Liver (tissue), 9 donors: ENCODE results near the gene LHFPL6. TPM values are rescaled to one million over a fixed set of nuclear protein-coding genes. Genes with fewer than 3 reads are reported as not detected.

Experiments
- DNase-seq: peaks from one replicate; pipeline ENCODE4 v3.0.0-alpha.2; 2017; ENCODE audit warnings: low spot score
- H3K27ac ChIP-seq, 2 donors: one replicate each; pipeline ENCODE4 v1.7.0; 2013; ENCODE audit warnings: inconsistent platforms in 2 of 2, low read length in 2 of 2, control low read depth in 1 of 2, low read depth in 1 of 2, mild to moderate bottlenecking in 1 of 2
- H3K27me3 ChIP-seq, 4 donors: one replicate each; pipeline versions ENCODE4 v1.6.1 to v1.7.0; 2013; ENCODE audit warnings: low read length in 3 of 4, inconsistent platforms in 1 of 4, mild to moderate bottlenecking in 1 of 4, moderate library complexity in 1 of 4; ENCODE audit not compliant: control insufficient read depth in 4 of 4, insufficient read depth in 4 of 4
- H3K36me3 ChIP-seq, 4 donors: one replicate each; pipeline versions ENCODE4 v1.6.1 to v1.7.0; 2013; ENCODE audit warnings: low read length in 3 of 4, mild to moderate bottlenecking in 3 of 4, low read depth in 1 of 4, moderate library complexity in 1 of 4; ENCODE audit not compliant: control insufficient read depth in 4 of 4, insufficient read depth in 3 of 4
- H3K4me1 ChIP-seq, 4 donors: one replicate each; pipeline versions ENCODE4 v1.6.1 to v1.7.0; 2013; ENCODE audit warnings: low read length in 3 of 4, mild to moderate bottlenecking in 3 of 4, moderate library complexity in 1 of 4; ENCODE audit not compliant: control insufficient read depth in 4 of 4, insufficient read depth in 4 of 4
- H3K4me3 ChIP-seq, 3 donors: one replicate each; pipeline versions ENCODE4 v1.6.1 to v1.7.0; 2013; ENCODE audit warnings: low read length in 3 of 3, control low read depth in 1 of 3, low read depth in 1 of 3, mild to moderate bottlenecking in 1 of 3
- H3K9ac ChIP-seq, 2 donors: one replicate each; pipeline ENCODE4 v1.7.0; 2013; ENCODE audit warnings: low read length in 2 of 2, mild to moderate bottlenecking in 2 of 2, moderate library complexity in 2 of 2, control low read depth in 1 of 2, low read depth in 1 of 2
- H3K9me3 ChIP-seq, 4 donors: one replicate each; pipeline versions ENCODE4 v1.6.1 to v1.7.0; 2013; ENCODE audit warnings: low read length in 3 of 4; ENCODE audit not compliant: control insufficient read depth in 4 of 4
- EGR1 ChIP-seq, 2 donors: IDR thresholded peaks; 2 replicates each; pipeline ENCODE4 v1.6.1; 2016 to 2018; ENCODE audit warnings: antibody characterized with exemption in 2 of 2, low read depth in 2 of 2
- FOXA1 ChIP-seq: IDR thresholded peaks from 2 replicates; pipeline ENCODE4 v1.6.1; 2016; ENCODE audit warnings: antibody characterized with exemption
- FOXA2 ChIP-seq: IDR thresholded peaks from 2 replicates; pipeline ENCODE4 v1.6.1; 2016; ENCODE audit warnings: antibody characterized with exemption
- GABPA ChIP-seq, 2 donors: IDR thresholded peaks in 1 of 2; conservative IDR thresholded peaks in 1 of 2; 2 replicates each; pipeline ENCODE4 v1.6.1; 2016; ENCODE audit warnings: antibody characterized with exemption in 2 of 2, mild to moderate bottlenecking in 1 of 2, moderate library complexity in 1 of 2
- HNF4A ChIP-seq, 2 donors: conservative IDR thresholded peaks; 2 replicates each; pipeline ENCODE4 v1.6.1; 2016; ENCODE audit warnings: antibody characterized with exemption in 2 of 2, mild to moderate bottlenecking in 2 of 2
- HNF4G ChIP-seq: IDR thresholded peaks from 2 replicates; pipeline ENCODE4 v1.6.1; 2016; ENCODE audit warnings: antibody characterized with exemption
- JUND ChIP-seq, 2 donors: IDR thresholded peaks; 2 replicates each; pipeline ENCODE4 v1.6.1; 2016; ENCODE audit warnings: antibody characterized with exemption in 2 of 2
- NR2F2 ChIP-seq: IDR thresholded peaks from 2 replicates; pipeline ENCODE4 v1.6.1; 2016; ENCODE audit warnings: antibody characterized with exemption
- RAD21 ChIP-seq, 2 donors: IDR thresholded peaks; 2 replicates each; pipeline ENCODE4 v1.6.1; 2016; ENCODE audit warnings: antibody characterized with exemption in 2 of 2, mild to moderate bottlenecking in 2 of 2
- RXRA ChIP-seq, 2 donors: IDR thresholded peaks; 2 replicates each; pipeline ENCODE4 v1.6.1; 2017 to 2018; ENCODE audit warnings: antibody characterized with exemption in 2 of 2, mild to moderate bottlenecking in 1 of 2
- SP1 ChIP-seq: IDR thresholded peaks from 2 replicates; pipeline ENCODE4 v1.6.1; 2018; ENCODE audit warnings: antibody characterized with exemption, mild to moderate bottlenecking
- TAF1 ChIP-seq: conservative IDR thresholded peaks from 2 replicates; pipeline ENCODE4 v1.6.1; 2016; ENCODE audit warnings: antibody characterized with exemption, mild to moderate bottlenecking
- YY1 ChIP-seq: IDR thresholded peaks from 2 replicates; pipeline ENCODE4 v1.6.1; 2016; ENCODE audit warnings: antibody characterized with exemption, mild to moderate bottlenecking
- WGBS: extraction: QIAGEN DNeasy Blood & Tissue Kit; methylation state at CpG from one replicate; pipeline ENCODE4 v1.1.7; 2013; 5-methylcytosine and 5-hydroxymethylcytosine counted together
- polyA plus RNA-seq, 2 donors: library from polyadenylated mRNA; stranded (reverse) in 1 of 2; unstranded in 1 of 2; fragments of 200-250 nt in 1 of 2; fragments of >200 nt in 1 of 2; fragmentation: Nextera tagmentation in 1 of 2; extraction: Ambion mirVana in 1 of 2; gene quantifications; one replicate each; pipeline versions ENCODE4 v1.2.1 to v1.2.3, GENCODE V29; 2013 to 2015
- total RNA-seq, 2 donors: library from RNA; depleted of rRNA; stranded (reverse); fragments of >200 nt; gene quantifications; one replicate each; pipeline ENCODE4 v1.2.3, GENCODE V29; 2014
- TF ChIP-seq, protein P1 (sequence below): IDR thresholded peaks from 2 replicates; pipeline ENCODE4 v1.6.1; 2016; ENCODE audit warnings: antibody characterized with exemption
- TF ChIP-seq, protein P2 (sequence below): IDR thresholded peaks from 2 replicates; pipeline ENCODE4 v1.6.1; 2016; ENCODE audit warnings: antibody characterized with exemption, mild to moderate bottlenecking
- TF ChIP-seq, protein P3 (sequence below): fragments of 150-350 bp; IDR thresholded peaks from 2 replicates; pipeline ENCODE4 v1.5.1; 2017; ENCODE audit warnings: improper control_type of control experiment, low read depth, low read length; ENCODE audit not compliant: missing input control
- TF ChIP-seq, protein P4 (sequence below): IDR thresholded peaks from 2 replicates; pipeline ENCODE4 v1.6.1; 2016; ENCODE audit warnings: antibody characterized with exemption
- TF ChIP-seq, protein P5 (sequence below): IDR thresholded peaks from 2 replicates; pipeline ENCODE4 v1.6.1; 2016; ENCODE audit warnings: antibody characterized with exemption
- donor health status: healthy.
- donor health status: healthy.
- donor health status: healthy.
- donor health status: healthy.
- donor health status: healthy.

LHFPL6 gene
- total and polyA plus RNA-seq, 4 donors, result 2.6 to 8.3 (median 5.5) TPM

DNA sequence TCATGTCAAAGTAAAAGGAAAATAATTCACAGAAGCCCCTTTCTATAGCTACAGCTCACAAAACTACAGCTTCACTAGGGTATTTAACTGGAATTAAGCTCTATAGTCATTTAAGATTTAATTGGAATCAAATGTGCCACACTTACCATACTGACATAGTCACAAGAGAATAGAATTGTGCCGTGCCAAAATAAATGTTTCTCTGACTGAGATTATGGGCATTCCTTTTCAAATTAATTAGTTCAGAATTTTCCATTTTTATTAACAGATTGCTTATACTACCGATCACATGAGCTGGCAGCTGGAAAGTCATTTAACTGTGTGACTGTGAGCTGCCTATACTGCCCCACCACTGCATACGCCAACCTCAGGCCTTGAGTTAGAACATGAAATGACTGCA, 108.4 kb downstream of the LHFPL6 start:
- H3K9me3 ChIP-seq, result no peaks in the 10 kb centered on the region
- no peak for DNase-seq
- peaks cover 0 to 4% (median 0%) of the 10 kb centered on the region in 4 donors for H3K27me3 ChIP-seq
- H3K9ac ChIP-seq, result no peak overlapping the region
- TF ChIP-seq, protein P1, sequence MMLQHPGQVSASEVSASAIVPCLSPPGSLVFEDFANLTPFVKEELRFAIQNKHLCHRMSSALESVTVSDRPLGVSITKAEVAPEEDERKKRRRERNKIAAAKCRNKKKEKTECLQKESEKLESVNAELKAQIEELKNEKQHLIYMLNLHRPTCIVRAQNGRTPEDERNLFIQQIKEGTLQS, result no peak
- no peak for TF ChIP-seq SP1
- TF ChIP-seq FOXA2, result no peak
- TF ChIP-seq, protein P2, sequence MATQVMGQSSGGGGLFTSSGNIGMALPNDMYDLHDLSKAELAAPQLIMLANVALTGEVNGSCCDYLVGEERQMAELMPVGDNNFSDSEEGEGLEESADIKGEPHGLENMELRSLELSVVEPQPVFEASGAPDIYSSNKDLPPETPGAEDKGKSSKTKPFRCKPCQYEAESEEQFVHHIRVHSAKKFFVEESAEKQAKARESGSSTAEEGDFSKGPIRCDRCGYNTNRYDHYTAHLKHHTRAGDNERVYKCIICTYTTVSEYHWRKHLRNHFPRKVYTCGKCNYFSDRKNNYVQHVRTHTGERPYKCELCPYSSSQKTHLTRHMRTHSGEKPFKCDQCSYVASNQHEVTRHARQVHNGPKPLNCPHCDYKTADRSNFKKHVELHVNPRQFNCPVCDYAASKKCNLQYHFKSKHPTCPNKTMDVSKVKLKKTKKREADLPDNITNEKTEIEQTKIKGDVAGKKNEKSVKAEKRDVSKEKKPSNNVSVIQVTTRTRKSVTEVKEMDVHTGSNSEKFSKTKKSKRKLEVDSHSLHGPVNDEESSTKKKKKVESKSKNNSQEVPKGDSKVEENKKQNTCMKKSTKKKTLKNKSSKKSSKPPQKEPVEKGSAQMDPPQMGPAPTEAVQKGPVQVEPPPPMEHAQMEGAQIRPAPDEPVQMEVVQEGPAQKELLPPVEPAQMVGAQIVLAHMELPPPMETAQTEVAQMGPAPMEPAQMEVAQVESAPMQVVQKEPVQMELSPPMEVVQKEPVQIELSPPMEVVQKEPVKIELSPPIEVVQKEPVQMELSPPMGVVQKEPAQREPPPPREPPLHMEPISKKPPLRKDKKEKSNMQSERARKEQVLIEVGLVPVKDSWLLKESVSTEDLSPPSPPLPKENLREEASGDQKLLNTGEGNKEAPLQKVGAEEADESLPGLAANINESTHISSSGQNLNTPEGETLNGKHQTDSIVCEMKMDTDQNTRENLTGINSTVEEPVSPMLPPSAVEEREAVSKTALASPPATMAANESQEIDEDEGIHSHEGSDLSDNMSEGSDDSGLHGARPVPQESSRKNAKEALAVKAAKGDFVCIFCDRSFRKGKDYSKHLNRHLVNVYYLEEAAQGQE, result no peak
- TF ChIP-seq HNF4G, result no peak
- no peak for TF ChIP-seq JUND (IDR thresholded peaks at IDR 0.05)
- TF ChIP-seq TAF1, result no peak
- TF ChIP-seq, protein P3, sequence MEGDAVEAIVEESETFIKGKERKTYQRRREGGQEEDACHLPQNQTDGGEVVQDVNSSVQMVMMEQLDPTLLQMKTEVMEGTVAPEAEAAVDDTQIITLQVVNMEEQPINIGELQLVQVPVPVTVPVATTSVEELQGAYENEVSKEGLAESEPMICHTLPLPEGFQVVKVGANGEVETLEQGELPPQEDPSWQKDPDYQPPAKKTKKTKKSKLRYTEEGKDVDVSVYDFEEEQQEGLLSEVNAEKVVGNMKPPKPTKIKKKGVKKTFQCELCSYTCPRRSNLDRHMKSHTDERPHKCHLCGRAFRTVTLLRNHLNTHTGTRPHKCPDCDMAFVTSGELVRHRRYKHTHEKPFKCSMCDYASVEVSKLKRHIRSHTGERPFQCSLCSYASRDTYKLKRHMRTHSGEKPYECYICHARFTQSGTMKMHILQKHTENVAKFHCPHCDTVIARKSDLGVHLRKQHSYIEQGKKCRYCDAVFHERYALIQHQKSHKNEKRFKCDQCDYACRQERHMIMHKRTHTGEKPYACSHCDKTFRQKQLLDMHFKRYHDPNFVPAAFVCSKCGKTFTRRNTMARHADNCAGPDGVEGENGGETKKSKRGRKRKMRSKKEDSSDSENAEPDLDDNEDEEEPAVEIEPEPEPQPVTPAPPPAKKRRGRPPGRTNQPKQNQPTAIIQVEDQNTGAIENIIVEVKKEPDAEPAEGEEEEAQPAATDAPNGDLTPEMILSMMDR, result no peak
- no peak for TF ChIP-seq NR2F2
- TF ChIP-seq GABPA (IDR thresholded peaks at IDR 0.05 in 1 of 2, conservative IDR thresholded peaks at IDR 0.05 in 1 of 2), result no peak
- no peak for TF ChIP-seq YY1
- TF ChIP-seq, protein P4, sequence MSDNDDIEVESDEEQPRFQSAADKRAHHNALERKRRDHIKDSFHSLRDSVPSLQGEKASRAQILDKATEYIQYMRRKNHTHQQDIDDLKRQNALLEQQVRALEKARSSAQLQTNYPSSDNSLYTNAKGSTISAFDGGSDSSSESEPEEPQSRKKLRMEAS, result no peak
- no peak for TF ChIP-seq RAD21 (IDR thresholded peaks at IDR 0.05)
- TF ChIP-seq EGR1 (IDR thresholded peaks at IDR 0.05; ENCODE audit: low read depth in 2 of 2), result no peak
- TF ChIP-seq FOXA1, result no peak
- TF ChIP-seq RXRA (IDR thresholded peaks at IDR 0.05), result no peak
- TF ChIP-seq, protein P5, sequence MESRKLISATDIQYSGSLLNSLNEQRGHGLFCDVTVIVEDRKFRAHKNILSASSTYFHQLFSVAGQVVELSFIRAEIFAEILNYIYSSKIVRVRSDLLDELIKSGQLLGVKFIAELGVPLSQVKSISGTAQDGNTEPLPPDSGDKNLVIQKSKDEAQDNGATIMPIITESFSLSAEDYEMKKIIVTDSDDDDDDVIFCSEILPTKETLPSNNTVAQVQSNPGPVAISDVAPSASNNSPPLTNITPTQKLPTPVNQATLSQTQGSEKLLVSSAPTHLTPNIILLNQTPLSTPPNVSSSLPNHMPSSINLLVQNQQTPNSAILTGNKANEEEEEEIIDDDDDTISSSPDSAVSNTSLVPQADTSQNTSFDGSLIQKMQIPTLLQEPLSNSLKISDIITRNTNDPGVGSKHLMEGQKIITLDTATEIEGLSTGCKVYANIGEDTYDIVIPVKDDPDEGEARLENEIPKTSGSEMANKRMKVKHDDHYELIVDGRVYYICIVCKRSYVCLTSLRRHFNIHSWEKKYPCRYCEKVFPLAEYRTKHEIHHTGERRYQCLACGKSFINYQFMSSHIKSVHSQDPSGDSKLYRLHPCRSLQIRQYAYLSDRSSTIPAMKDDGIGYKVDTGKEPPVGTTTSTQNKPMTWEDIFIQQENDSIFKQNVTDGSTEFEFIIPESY, result no peak
- no peak for TF ChIP-seq HNF4A (conservative IDR thresholded peaks at IDR 0.05)
- peaks cover 0 to 5% (median 1%) of the 10 kb centered on the region in 4 donors for H3K4me1 ChIP-seq
- H3K4me3 ChIP-seq, result no peak overlapping the region
- H3K36me3 ChIP-seq, result no peaks in the 10 kb centered on the region
- 89% methylated on average over 3 of the region's 3 CpGs for WGBS
- no peak overlapping the region for H3K27ac ChIP-seq
